Activated T-cell treated with anti-CD3 and anti-CD28 coated beads, Interleukin-2, amount 50 U/mL, for 1 hour (primary cell): ENCODE data around the gene MUC5AC.
"Not testable (repeated sequence)": the region's sequence is repeated elsewhere in the genome, so short reads cannot be mapped to it uniquely, and the experiment has no call there.

Experiments
- DNase-seq: peaks from one replicate; pipeline ENCODE4 v3.0.0-alpha.2; 2020

MUC5AC gene

GRCh38 chr11:1162491-1163311 is 4.9 kb downstream of the MUC5AC start:
- DNase-seq, result peak; percentile 7

GRCh38 chr11:1163321-1163910 is 5.7 kb downstream of the MUC5AC start:
- DNase-seq, result peak; percentile 12

- DNase-seq, result peak; percentile 13
Observed at GRCh38 chr11:1163911-1164735, 6.4 kb downstream of the MUC5AC start.

GRCh38 chr11:1164779-1165255 is 7.1 kb downstream of the MUC5AC start:
- DNase-seq, result peak; percentile 11

GRCh38 chr11:1165256-1166041 is 7.7 kb downstream of the MUC5AC start:
- DNase-seq, result peak; percentile 5

- DNase-seq, result no peak
Observed at GRCh38 chr11:1167256-1167655, 9.5 kb downstream of the MUC5AC start.

GRCh38 chr11:1167751-1168231 is 10.0 kb downstream of the MUC5AC start:
- DNase-seq, result no peak

- no peak for DNase-seq
Observed at GRCh38 chr11:1168256-1168655, 10.5 kb downstream of the MUC5AC start.

GRCh38 chr11:1168721-1169161 is 11.0 kb downstream of the MUC5AC start:
- DNase-seq, result no peak

GRCh38 chr11:1171223-1171984 is 13.7 kb downstream of the MUC5AC start:
- DNase-seq, result no peak

- no peak for DNase-seq
Observed at GRCh38 chr11:1171985-1172728, 14.4 kb downstream of the MUC5AC start.

GRCh38 chr11:1172729-1173117 is 15.0 kb downstream of the MUC5AC start:
- no peak for DNase-seq

GRCh38 chr11:1173396-1173795 is 15.6 kb downstream of the MUC5AC start:
- DNase-seq, result not testable (repeated sequence)

- no peak for DNase-seq
Observed at GRCh38 chr11:1174441-1175370, 17.0 kb downstream of the MUC5AC start.

GRCh38 chr11:1175461-1176223 is 17.9 kb downstream of the MUC5AC start:
- DNase-seq, result no peak

GRCh38 chr11:1176224-1177019 is 18.7 kb downstream of the MUC5AC start:
- DNase-seq, result no peak

GRCh38 chr11:1177020-1177770 is 19.4 kb downstream of the MUC5AC start:
- DNase-seq, result no peak
